A549 (cell line): ENCODE measurements around the gene SVIP.

Experiments
- HOXA7 ChIP-seq: fragments of 250-450 bp; sonication (Bioruptor Pico); IDR thresholded peaks from 2 replicates; pipeline ENCODE4 v1.5.0; 2020; ENCODE audit warnings: mild to moderate bottlenecking, moderate library complexity
- POLR2A ChIP-seq: IDR thresholded peaks from 2 replicates; pipeline ENCODE4 v1.6.1; 2012; ENCODE audit warnings: mild to moderate bottlenecking, low read length
- TF ChIP-seq, protein P1 (sequence below): fragments of >200 bp; sonication (Bioruptor Twin); formaldehyde crosslinking; IDR thresholded peaks from 3 replicates; pipeline ENCODE4 v1.5.1; 2016
- TF ChIP-seq, protein P2 (sequence below): IDR thresholded peaks from 2 replicates; pipeline ENCODE4 v1.6.1; 2012

DNA sequence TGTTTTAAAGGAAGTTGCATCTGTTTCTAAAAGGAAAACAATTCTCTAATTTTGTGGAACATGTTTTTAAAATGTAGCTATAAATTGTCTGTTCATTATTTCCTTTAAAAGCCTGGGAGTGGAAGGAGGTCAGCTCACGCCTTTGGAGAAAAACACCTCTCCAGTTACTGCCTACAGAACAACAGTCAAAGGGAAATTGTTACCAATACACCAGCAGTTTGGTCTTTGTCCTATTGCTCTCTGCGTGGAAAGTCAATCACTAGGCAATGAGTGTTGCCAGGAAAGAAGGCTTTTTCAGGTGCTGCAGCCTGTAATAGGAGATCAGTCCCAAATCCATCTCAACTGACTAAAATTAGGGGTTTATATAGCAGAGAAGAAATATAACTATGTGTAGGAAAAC, 22.2 kb downstream of the SVIP start:
- TF ChIP-seq, protein P1, sequence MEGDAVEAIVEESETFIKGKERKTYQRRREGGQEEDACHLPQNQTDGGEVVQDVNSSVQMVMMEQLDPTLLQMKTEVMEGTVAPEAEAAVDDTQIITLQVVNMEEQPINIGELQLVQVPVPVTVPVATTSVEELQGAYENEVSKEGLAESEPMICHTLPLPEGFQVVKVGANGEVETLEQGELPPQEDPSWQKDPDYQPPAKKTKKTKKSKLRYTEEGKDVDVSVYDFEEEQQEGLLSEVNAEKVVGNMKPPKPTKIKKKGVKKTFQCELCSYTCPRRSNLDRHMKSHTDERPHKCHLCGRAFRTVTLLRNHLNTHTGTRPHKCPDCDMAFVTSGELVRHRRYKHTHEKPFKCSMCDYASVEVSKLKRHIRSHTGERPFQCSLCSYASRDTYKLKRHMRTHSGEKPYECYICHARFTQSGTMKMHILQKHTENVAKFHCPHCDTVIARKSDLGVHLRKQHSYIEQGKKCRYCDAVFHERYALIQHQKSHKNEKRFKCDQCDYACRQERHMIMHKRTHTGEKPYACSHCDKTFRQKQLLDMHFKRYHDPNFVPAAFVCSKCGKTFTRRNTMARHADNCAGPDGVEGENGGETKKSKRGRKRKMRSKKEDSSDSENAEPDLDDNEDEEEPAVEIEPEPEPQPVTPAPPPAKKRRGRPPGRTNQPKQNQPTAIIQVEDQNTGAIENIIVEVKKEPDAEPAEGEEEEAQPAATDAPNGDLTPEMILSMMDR = no peak
- TF ChIP-seq HOXA7 (CRISPR knock-in tag) (no peak), POLR2A (no peak)
- TF ChIP-seq, protein P2, sequence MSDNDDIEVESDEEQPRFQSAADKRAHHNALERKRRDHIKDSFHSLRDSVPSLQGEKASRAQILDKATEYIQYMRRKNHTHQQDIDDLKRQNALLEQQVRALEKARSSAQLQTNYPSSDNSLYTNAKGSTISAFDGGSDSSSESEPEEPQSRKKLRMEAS = no peak
